Natural killer cell (primary cell): ENCODE results near the gene MTMR12. TPM values are rescaled to one million over a fixed set of nuclear protein-coding genes. Genes with fewer than 3 reads are reported as not detected.

Experiments
- ATAC-seq, 3 donors: fragments of 150-1000 bp in 2 of 3; fragments of 200-7000 bp in 1 of 3; cut with Tn5 transposase; 1 replicate in 1 of 3; 2 replicates in 2 of 3; pipeline ENCODE4 v1.10.0; 2021; ENCODE audit warnings: mild to moderate bottlenecking in 2 of 3, moderate library complexity in 2 of 3
- DNase-seq, 2 donors: peaks; one replicate each; pipeline versions ENCODE4 v3.0.0 to v3.0.0-alpha.2; 2013 to 2021; ENCODE audit warnings: mixed read lengths in 1 of 2
- H3K27ac ChIP-seq: one replicate; pipeline ENCODE4 v1.5.1; 2013; ENCODE audit warnings: mild to moderate bottlenecking, low read length
- H3K27me3 ChIP-seq: one replicate; pipeline ENCODE4 v1.6.1; 2013; ENCODE audit warnings: low read length; ENCODE audit not compliant: control insufficient read depth, insufficient read depth
- H3K36me3 ChIP-seq: one replicate; pipeline ENCODE4 v1.6.1; 2013; ENCODE audit warnings: low read length; ENCODE audit not compliant: control insufficient read depth, insufficient read depth
- H3K4me1 ChIP-seq: one replicate; pipeline ENCODE4 v1.6.1; 2013; ENCODE audit warnings: low read length; ENCODE audit not compliant: control insufficient read depth, insufficient read depth
- H3K4me3 ChIP-seq: one replicate; pipeline ENCODE4 v1.5.1; 2013; ENCODE audit warnings: low read length
- H3K9me3 ChIP-seq: one replicate; pipeline ENCODE4 v1.6.1; 2013; ENCODE audit warnings: low read length; ENCODE audit not compliant: control insufficient read depth, insufficient read depth
- H3K27ac Mint-ChIP-seq, 2 donors: one replicate each; pipeline ENCODE4 v1.8.0; 2022; ENCODE audit warnings: mild to moderate bottlenecking in 2 of 2, mixed read lengths in 2 of 2, moderate library complexity in 1 of 2
- H3K27me3 Mint-ChIP-seq, 2 donors: one replicate each; pipeline ENCODE4 v1.8.0; 2022; ENCODE audit warnings: low read depth in 2 of 2, mixed read lengths in 2 of 2
- H3K36me3 Mint-ChIP-seq: one replicate; pipeline ENCODE4 v1.8.0; 2022; ENCODE audit warnings: mixed read lengths
- H3K4me1 Mint-ChIP-seq, 2 donors: one replicate each; pipeline ENCODE4 v1.8.0; 2022; ENCODE audit warnings: mixed read lengths in 2 of 2
- H3K4me3 Mint-ChIP-seq: one replicate; pipeline ENCODE4 v1.8.0; 2022; ENCODE audit warnings: mild to moderate bottlenecking, moderate library complexity, mixed read lengths
- H3K9me3 Mint-ChIP-seq, 2 donors: one replicate each; pipeline ENCODE4 v1.8.0; 2022; ENCODE audit warnings: mixed read lengths in 2 of 2
- WGBS: methylation state at CpG from one replicate; pipeline ENCODE4 v1.1.7; 2013; ENCODE audit warnings: missing lambda C conversion rate; ENCODE audit not compliant: insufficient coverage; 5-methylcytosine and 5-hydroxymethylcytosine counted together
- intact Hi-C: fragments of 100-400 bp; cut with micrococcal nuclease; formaldehyde crosslinking; loops from one replicate; pipeline ENCODE4 v1.14.2; 2022
- total RNA-seq, 4 donors: library from RNA; stranded (reverse); fragments of 120-200 nt in 1 of 4; gene quantifications; one replicate each; pipeline versions ENCODE4 v1.2.3 to v1.2.4, GENCODE V29; 2013 to 2022
- TF ChIP-seq, protein P1 (sequence below): fragments of 200-600 bp; IDR thresholded peaks from one replicate; pipeline ENCODE4 v1.8.0; 2022; ENCODE audit warnings: antibody characterized with exemption

MTMR12 gene
- total RNA-seq, 3 donors from 2014 or later (not counting 1 experiment from before 2014, with no cell fraction given), result 36.9 to 47.7 (median 39.8) TPM

DNA sequence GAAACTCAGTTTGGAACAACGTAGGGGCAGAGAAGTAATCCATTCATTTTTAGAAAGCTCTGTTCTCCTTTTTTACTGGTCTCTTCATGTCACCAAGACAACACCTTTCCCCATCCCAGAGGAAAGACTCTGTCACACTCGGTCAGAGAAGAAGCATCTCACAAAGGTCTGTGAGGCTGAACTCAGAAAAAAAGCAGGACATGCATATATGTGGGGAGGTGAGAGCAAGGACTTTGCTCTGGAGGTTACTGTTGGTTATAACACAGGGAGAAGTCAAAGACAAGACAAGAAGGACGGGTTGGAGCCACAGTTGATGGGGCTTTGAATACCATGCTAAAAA lies 19.2 kb upstream of the MTMR12 start:
- Mint-ChIP-seq H3K27ac (no peak overlapping the region), H3K36me3 (no peaks in the 10 kb centered on the region), H3K27me3 (no peaks in the 10 kb centered on the region), H3K9me3 (no peaks in the 10 kb centered on the region), H3K4me1 (peaks cover 0 to 4% of the 10 kb centered on the region in 2 donors), H3K4me3 (no peak overlapping the region)
- ATAC-seq (no peak), DNase-seq (no peak)
- Histone ChIP-seq H3K27me3 (no peaks in the 10 kb centered on the region), H3K4me3 (no peak overlapping the region), H3K9me3 (no peaks in the 10 kb centered on the region), H3K4me1 (no peaks in the 10 kb centered on the region), H3K27ac (no peak overlapping the region), H3K36me3 (no peaks in the 10 kb centered on the region)
- TF ChIP-seq, protein P1, sequence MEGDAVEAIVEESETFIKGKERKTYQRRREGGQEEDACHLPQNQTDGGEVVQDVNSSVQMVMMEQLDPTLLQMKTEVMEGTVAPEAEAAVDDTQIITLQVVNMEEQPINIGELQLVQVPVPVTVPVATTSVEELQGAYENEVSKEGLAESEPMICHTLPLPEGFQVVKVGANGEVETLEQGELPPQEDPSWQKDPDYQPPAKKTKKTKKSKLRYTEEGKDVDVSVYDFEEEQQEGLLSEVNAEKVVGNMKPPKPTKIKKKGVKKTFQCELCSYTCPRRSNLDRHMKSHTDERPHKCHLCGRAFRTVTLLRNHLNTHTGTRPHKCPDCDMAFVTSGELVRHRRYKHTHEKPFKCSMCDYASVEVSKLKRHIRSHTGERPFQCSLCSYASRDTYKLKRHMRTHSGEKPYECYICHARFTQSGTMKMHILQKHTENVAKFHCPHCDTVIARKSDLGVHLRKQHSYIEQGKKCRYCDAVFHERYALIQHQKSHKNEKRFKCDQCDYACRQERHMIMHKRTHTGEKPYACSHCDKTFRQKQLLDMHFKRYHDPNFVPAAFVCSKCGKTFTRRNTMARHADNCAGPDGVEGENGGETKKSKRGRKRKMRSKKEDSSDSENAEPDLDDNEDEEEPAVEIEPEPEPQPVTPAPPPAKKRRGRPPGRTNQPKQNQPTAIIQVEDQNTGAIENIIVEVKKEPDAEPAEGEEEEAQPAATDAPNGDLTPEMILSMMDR, result no peak
- WGBS, result 67% methylated on average over 3 of the region's 3 CpGs
- intact Hi-C loops, result no loop called here

DNA sequence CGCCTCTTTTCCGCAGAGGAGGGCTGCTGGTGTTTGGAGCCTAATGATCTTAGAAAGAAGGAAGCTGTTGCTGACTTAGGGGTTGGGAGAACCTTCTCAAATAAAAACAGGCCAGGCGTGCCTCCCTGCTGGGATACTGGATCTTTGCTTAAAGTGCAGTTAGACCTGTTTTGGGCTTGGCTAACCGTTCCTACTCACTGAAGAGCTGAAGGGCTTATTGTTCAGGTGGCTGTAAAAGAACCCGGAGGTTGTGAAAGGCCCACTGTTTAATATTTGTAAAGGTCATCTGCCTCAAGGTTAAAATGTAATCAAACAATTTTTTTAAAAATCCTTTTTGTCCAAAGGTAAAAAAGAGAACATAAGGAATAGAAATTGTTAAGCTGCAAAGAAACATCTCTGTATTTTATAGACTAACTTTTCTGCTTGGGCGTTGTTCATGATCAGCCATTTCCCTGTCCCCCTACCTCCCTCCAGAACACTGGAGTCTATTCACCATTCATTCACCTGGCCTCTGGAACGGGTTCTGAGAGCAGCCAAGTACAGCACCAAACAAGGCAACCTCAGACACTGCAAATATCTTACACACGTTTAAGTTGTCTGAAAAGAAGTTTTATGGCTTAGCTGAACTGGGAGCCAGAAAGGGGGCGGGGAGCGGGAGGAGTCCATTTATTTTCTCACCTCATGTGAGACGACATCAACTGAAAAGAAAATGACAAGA lies 18.6 kb upstream of the MTMR12 start:
- DNase-seq (no peak), ATAC-seq (no peak)
- Histone ChIP-seq H3K27ac (no peak overlapping the region), H3K27me3 (no peaks in the 10 kb centered on the region), H3K4me1 (no peaks in the 10 kb centered on the region), H3K36me3 (no peaks in the 10 kb centered on the region), H3K9me3 (no peaks in the 10 kb centered on the region), H3K4me3 (no peak overlapping the region)
- WGBS, result 68% methylated on average over 11 of the region's 11 CpGs
- intact Hi-C loops, result no loop called here
- Mint-ChIP-seq H3K4me1 (peaks cover 0 to 4% of the 10 kb centered on the region in 2 donors), H3K27ac (no peak overlapping the region), H3K9me3 (no peaks in the 10 kb centered on the region), H3K4me3 (no peak overlapping the region), H3K36me3 (no peaks in the 10 kb centered on the region), H3K27me3 (no peaks in the 10 kb centered on the region)
- TF ChIP-seq, protein P1, result no peak

DNA sequence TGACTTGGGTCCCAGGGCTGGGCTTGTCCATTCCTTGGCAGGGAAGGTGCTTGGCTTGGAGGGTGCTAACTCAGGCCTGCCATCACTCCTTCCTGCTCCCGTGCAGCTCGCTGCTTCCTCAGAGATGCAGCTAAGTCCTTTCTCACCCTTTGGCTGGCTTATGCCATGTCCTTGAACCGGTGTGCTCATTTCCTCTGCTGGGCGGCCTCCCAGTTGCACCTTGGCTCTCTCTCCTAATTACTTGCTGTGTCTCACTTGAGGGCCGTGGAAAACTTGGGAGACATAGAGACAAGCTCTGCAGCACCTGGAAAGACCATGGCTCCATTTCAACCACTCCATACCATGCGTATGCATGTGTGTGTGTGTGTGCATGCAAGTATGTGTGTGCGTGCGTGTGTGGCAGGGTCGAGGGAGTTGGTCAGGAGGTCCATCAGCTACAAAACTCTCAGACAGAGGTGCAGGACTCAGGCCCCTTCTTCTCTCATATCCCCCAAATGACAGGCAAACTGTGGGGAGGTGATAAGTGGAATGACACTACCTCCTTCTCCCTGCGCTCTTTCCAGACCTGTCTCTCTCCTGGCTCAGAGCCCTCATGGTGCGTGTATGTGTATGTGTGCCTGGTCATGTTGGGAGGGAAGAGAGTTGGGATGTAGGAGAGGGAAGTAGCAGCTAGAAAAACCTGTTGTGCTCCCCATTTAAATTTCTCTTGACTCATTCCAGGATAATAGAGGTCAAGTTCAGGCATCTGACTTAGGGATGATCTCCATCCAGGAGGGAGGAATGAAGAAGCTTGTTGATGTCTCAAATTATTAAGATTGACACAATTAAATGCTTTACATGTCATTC lies 17.6 kb upstream of the MTMR12 start:
- DNase-seq, result no peak
- no peak overlapping the region for H3K4me3 Mint-ChIP-seq
- Histone ChIP-seq H3K9me3 (no peaks in the 10 kb centered on the region), H3K4me1 (no peaks in the 10 kb centered on the region), H3K4me3 (no peak overlapping the region), H3K27me3 (no peaks in the 10 kb centered on the region), H3K36me3 (no peaks in the 10 kb centered on the region), H3K27ac (no peak overlapping the region)
- H3K27ac Mint-ChIP-seq, result no peak overlapping the region
- H3K27me3 Mint-ChIP-seq, result no peaks in the 10 kb centered on the region
- TF ChIP-seq, protein P1, result no peak
- no peaks in the 10 kb centered on the region for H3K9me3 Mint-ChIP-seq
- no peak for ATAC-seq
- WGBS, result 86% methylated on average over 6 of the region's 11 CpGs
- H3K36me3 Mint-ChIP-seq, result no peaks in the 10 kb centered on the region
- intact Hi-C loops, result no loop called here
- H3K4me1 Mint-ChIP-seq, result peaks cover 0 to 4% of the 10 kb centered on the region in 2 donors
